ENCODE measurements around the gene ACAN.
A peak's percentile ranks its signal among the peaks of the same experiment; 100 is the strongest.

The ACAN gene

GRCh38 chr15:88880944-88881740 lies 77.9 kb downstream of the ACAN start:
- no peak for DNase-seq

- DNase-seq, result no peak
Observed at GRCh38 chr15:88881775-88882174, 78.5 kb downstream of the ACAN start.

- DNase-seq, result no peak
Observed at GRCh38 chr15:88882785-88883184, 79.5 kb downstream of the ACAN start.

GRCh38 chr15:88887068-88887580 lies 83.9 kb downstream of the ACAN start:
- no peak for DNase-seq

GRCh38 chr15:88888719-88889118 lies 85.5 kb downstream of the ACAN start:
- no peak for DNase-seq

- DNase-seq, result no peak
Observed at GRCh38 chr15:88890495-88890894, 87.3 kb downstream of the ACAN start.

- DNase-seq, result no peak
Observed at GRCh38 chr15:88891540-88892254, 88.5 kb downstream of the ACAN start.

- DNase-seq, result peak; percentile 85 to 88
Observed at GRCh38 chr15:88894348-88894818, 91.1 kb downstream of the ACAN start.

GRCh38 chr15:88894819-88895767 lies 91.9 kb downstream of the ACAN start, which contains the start of gene HAPLN3:
Gene HAPLN3, minus strand, starts transcription at chr15:88895544. Its CDS starts 8,246 bp downstream, at chr15:88887298.
- DNase-seq, result peak; percentile 55 to 60

GRCh38 chr15:88896333-88897033 lies 93.2 kb downstream of the ACAN start:
- DNase-seq, result no peak

GRCh38 chr15:88897142-88897455 lies 93.9 kb downstream of the ACAN start:
- DNase-seq, result no peak

GRCh38 chr15:88897456-88898194 lies 94.4 kb downstream of the ACAN start:
- DNase-seq, result peak; percentile 65 to 67

GRCh38 chr15:88898736-88899135 lies 95.5 kb downstream of the ACAN start:
- DNase-seq, result no peak

GRCh38 chr15:88899251-88899650 lies 96.0 kb downstream of the ACAN start:
- DNase-seq, result no peak

GRCh38 chr15:88900309-88900981 lies 97.2 kb downstream of the ACAN start:
- DNase-seq, result no peak

- DNase-seq, result no peak
Observed at GRCh38 chr15:88900982-88901418, 97.8 kb downstream of the ACAN start.

GRCh38 chr15:88901508-88902220 lies 98.4 kb downstream of the ACAN start:
- DNase-seq, result no peak

- DNase-seq, result no peak
Observed at GRCh38 chr15:88902221-88902835, 99.1 kb downstream of the ACAN start.

GRCh38 chr15:88902846-88903245 lies 99.6 kb downstream of the ACAN start:
- DNase-seq, result no peak

- DNase-seq, result no peak
Observed at GRCh38 chr15:88904257-88904623, 101.0 kb downstream of the ACAN start.
